ENCODE measurements around the gene MPL.

MPL gene

DNA sequence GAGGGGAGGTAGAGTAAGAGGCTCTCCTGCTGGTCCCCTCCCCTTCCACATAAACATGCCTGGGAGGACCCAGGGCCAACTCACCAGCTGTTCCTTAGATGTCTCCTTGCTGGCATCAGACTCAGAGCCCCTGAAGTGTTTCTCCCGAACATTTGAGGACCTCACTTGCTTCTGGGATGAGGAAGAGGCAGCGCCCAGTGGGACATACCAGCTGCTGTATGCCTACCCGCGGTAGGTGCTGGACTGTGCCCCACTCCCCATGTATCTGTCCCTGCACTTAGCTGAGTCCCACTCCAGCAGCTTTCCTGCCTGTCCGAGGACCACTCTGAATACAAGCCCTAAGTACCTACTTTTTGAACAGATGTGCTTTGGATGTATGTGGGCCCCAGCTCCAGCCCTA is 383 bp downstream of the MPL start:
- no peak for TF ChIP-seq CSDC2 (CRISPR knock-in tag; IDR thresholded peaks at IDR 0.05)
- no peak for TF ChIP-seq TCF4 (CRISPR knock-in tag; IDR thresholded peaks at IDR 0.05; ENCODE audit: borderline replicate concordance)
- TF ChIP-seq, protein P1, sequence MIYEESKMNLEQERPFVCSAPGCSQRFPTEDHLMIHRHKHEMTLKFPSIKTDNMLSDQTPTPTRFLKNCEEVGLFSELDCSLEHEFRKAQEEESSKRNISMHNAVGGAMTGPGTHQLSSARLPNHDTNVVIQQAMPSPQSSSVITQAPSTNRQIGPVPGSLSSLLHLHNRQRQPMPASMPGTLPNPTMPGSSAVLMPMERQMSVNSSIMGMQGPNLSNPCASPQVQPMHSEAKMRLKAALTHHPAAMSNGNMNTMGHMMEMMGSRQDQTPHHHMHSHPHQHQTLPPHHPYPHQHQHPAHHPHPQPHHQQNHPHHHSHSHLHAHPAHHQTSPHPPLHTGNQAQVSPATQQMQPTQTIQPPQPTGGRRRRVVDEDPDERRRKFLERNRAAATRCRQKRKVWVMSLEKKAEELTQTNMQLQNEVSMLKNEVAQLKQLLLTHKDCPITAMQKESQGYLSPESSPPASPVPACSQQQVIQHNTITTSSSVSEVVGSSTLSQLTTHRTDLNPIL (CRISPR knock-in tag; IDR thresholded peaks at IDR 0.05; ENCODE audit: low read depth) = no peak
- TF ChIP-seq OSR1 (CRISPR knock-in tag; IDR thresholded peaks at IDR 0.05) = no peak
- no peak for TF ChIP-seq ZNF565 (CRISPR knock-in tag; conservative IDR thresholded peaks at IDR 0.05; ENCODE audit: low read depth)
- no peak for TF ChIP-seq RARB (CRISPR knock-in tag; IDR thresholded peaks at IDR 0.05)
- no peak for TF ChIP-seq TOX (CRISPR knock-in tag; IDR thresholded peaks at IDR 0.05; ENCODE audit: borderline replicate concordance)
- TF ChIP-seq BACH2 (CRISPR knock-in tag; IDR thresholded peaks at IDR 0.05; ENCODE audit: borderline replicate concordance) = no peak
- no peak for TF ChIP-seq ESRRG (CRISPR knock-in tag; IDR thresholded peaks at IDR 0.05)
- no peak for TF ChIP-seq GLIS3 (CRISPR knock-in tag; IDR thresholded peaks at IDR 0.05)
- TF ChIP-seq, protein P2, sequence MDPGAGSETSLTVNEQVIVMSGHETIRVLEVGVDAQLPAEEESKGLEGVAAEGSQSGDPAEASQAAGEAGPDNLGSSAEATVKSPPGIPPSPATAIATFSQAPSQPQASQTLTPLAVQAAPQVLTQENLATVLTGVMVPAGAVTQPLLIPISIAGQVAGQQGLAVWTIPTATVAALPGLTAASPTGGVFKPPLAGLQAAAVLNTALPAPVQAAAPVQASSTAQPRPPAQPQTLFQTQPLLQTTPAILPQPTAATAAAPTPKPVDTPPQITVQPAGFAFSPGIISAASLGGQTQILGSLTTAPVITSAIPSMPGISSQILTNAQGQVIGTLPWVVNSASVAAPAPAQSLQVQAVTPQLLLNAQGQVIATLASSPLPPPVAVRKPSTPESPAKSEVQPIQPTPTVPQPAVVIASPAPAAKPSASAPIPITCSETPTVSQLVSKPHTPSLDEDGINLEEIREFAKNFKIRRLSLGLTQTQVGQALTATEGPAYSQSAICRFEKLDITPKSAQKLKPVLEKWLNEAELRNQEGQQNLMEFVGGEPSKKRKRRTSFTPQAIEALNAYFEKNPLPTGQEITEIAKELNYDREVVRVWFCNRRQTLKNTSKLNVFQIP (CRISPR knock-in tag; IDR thresholded peaks at IDR 0.05; ENCODE audit: borderline replicate concordance, low read depth) = no peak
- no peak for TF ChIP-seq ZFP3 (CRISPR knock-in tag; IDR thresholded peaks at IDR 0.05)
- TF ChIP-seq ZFP30 (CRISPR knock-in tag; IDR thresholded peaks at IDR 0.05) = no peak
- TF ChIP-seq ISL1 (CRISPR knock-in tag; IDR thresholded peaks at IDR 0.05) = no peak
- no peak for TF ChIP-seq SNAI2 (CRISPR knock-in tag; IDR thresholded peaks at IDR 0.05)
- TF ChIP-seq ZNF70 (CRISPR knock-in tag; IDR thresholded peaks at IDR 0.05) = no peak
- no peak for TF ChIP-seq ZC3H10 (CRISPR knock-in tag; IDR thresholded peaks at IDR 0.05)
- no peak for TF ChIP-seq ZNF8 (CRISPR knock-in tag; IDR thresholded peaks at IDR 0.05)
- TF ChIP-seq, protein P3, sequence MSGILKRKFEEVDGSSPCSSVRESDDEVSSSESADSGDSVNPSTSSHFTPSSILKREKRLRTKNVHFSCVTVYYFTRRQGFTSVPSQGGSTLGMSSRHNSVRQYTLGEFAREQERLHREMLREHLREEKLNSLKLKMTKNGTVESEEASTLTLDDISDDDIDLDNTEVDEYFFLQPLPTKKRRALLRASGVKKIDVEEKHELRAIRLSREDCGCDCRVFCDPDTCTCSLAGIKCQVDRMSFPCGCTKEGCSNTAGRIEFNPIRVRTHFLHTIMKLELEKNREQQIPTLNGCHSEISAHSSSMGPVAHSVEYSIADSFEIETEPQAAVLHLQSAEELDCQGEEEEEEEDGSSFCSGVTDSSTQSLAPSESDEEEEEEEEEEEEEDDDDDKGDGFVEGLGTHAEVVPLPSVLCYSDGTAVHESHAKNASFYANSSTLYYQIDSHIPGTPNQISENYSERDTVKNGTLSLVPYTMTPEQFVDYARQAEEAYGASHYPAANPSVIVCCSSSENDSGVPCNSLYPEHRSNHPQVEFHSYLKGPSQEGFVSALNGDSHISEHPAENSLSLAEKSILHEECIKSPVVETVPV (CRISPR knock-in tag; IDR thresholded peaks at IDR 0.05) = no peak
- TF ChIP-seq PPARA (CRISPR knock-in tag; IDR thresholded peaks at IDR 0.05; ENCODE audit: borderline replicate concordance) = no peak

DNA sequence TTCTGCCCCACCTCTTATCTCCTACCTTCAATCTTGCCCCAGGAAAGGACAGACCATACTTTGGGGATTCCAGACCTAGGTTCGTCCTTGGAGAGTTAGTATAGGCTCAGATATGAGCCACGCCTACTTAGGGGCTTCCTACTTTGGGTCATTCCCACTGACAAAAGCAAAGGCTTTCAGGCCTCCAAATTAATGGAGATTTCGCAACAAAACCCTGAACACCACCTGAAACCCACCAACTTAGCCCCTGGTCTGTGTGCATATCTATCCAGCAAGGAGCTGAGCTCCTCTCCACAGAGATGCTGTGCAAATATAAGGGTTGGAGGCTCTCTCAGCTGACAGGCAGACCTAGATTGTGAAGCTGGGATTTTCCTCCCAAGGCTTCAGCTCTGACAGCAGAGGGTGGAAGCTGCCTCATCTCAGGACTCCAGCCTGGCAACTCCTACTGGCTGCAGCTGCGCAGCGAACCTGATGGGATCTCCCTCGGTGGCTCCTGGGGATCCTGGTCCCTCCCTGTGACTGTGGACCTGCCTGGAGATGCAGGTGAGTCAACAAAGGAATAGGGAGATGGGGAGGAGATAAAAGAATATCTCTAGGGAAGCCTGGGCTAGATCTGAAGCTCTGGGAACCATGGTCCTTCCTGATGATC is 2.1 kb downstream of the MPL start:
- TF ChIP-seq BACH2 (CRISPR knock-in tag; IDR thresholded peaks at IDR 0.05; ENCODE audit: borderline replicate concordance) = no peak
- no peak for ATAC-seq

More for the DNA sequence above, 383 bp downstream of the MPL start:
- ATAC-seq = no peak

DNA sequence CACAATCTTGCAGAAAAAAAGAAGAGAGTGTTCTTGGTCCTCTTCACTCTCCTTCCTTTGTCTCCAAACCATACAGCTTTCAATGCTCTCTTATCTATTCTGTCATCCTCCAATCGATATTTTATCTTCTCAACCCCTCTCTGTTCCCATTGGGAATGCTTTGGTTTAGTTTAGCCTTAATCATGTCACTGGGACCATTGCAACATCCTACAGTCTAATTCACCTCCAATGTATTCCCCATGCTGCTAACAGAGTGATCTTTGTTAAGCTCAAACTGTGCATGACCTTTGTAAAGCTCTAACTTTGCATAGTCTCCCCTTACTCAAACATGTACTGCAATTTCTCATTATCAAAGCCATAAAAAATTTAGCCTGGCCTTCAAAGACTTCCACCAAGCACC is 2.9 kb downstream of the MPL start:
- ATAC-seq = no peak
- TF ChIP-seq TCF4 (CRISPR knock-in tag; IDR thresholded peaks at IDR 0.05; ENCODE audit: borderline replicate concordance) (no peak), ESRRG (CRISPR knock-in tag; IDR thresholded peaks at IDR 0.05) (no peak), ZNF70 (CRISPR knock-in tag; IDR thresholded peaks at IDR 0.05) (no peak), ZNF8 (CRISPR knock-in tag; IDR thresholded peaks at IDR 0.05) (no peak), ARNTL (CRISPR knock-in tag; IDR thresholded peaks at IDR 0.05; ENCODE audit: borderline replicate concordance, low read depth) (no peak), PPARA (CRISPR knock-in tag; IDR thresholded peaks at IDR 0.05; ENCODE audit: borderline replicate concordance) (no peak), TOX (CRISPR knock-in tag; IDR thresholded peaks at IDR 0.05; ENCODE audit: borderline replicate concordance) (no peak), ZFP30 (CRISPR knock-in tag; IDR thresholded peaks at IDR 0.05) (no peak), BACH2 (CRISPR knock-in tag; IDR thresholded peaks at IDR 0.05; ENCODE audit: borderline replicate concordance) (no peak), RARB (CRISPR knock-in tag; IDR thresholded peaks at IDR 0.05) (no peak), ZNF565 (CRISPR knock-in tag; conservative IDR thresholded peaks at IDR 0.05; ENCODE audit: low read depth) (no peak), ISL1 (CRISPR knock-in tag; IDR thresholded peaks at IDR 0.05) (no peak)
- TF ChIP-seq, protein P4, sequence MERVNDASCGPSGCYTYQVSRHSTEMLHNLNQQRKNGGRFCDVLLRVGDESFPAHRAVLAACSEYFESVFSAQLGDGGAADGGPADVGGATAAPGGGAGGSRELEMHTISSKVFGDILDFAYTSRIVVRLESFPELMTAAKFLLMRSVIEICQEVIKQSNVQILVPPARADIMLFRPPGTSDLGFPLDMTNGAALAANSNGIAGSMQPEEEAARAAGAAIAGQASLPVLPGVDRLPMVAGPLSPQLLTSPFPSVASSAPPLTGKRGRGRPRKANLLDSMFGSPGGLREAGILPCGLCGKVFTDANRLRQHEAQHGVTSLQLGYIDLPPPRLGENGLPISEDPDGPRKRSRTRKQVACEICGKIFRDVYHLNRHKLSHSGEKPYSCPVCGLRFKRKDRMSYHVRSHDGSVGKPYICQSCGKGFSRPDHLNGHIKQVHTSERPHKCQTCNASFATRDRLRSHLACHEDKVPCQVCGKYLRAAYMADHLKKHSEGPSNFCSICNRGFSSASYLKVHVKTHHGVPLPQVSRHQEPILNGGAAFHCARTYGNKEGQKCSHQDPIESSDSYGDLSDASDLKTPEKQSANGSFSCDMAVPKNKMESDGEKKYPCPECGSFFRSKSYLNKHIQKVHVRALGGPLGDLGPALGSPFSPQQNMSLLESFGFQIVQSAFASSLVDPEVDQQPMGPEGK (CRISPR knock-in tag; IDR thresholded peaks at IDR 0.05; ENCODE audit: borderline replicate concordance) = no peak
- TF ChIP-seq, protein P3 (CRISPR knock-in tag; IDR thresholded peaks at IDR 0.05) = no peak
- TF ChIP-seq, protein P2 (CRISPR knock-in tag; IDR thresholded peaks at IDR 0.05; ENCODE audit: borderline replicate concordance, low read depth) = no peak
- TF ChIP-seq, protein P5, sequence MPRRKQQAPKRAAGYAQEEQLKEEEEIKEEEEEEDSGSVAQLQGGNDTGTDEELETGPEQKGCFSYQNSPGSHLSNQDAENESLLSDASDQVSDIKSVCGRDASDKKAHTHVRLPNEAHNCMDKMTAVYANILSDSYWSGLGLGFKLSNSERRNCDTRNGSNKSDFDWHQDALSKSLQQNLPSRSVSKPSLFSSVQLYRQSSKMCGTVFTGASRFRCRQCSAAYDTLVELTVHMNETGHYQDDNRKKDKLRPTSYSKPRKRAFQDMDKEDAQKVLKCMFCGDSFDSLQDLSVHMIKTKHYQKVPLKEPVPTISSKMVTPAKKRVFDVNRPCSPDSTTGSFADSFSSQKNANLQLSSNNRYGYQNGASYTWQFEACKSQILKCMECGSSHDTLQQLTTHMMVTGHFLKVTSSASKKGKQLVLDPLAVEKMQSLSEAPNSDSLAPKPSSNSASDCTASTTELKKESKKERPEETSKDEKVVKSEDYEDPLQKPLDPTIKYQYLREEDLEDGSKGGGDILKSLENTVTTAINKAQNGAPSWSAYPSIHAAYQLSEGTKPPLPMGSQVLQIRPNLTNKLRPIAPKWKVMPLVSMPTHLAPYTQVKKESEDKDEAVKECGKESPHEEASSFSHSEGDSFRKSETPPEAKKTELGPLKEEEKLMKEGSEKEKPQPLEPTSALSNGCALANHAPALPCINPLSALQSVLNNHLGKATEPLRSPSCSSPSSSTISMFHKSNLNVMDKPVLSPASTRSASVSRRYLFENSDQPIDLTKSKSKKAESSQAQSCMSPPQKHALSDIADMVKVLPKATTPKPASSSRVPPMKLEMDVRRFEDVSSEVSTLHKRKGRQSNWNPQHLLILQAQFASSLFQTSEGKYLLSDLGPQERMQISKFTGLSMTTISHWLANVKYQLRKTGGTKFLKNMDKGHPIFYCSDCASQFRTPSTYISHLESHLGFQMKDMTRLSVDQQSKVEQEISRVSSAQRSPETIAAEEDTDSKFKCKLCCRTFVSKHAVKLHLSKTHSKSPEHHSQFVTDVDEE (CRISPR knock-in tag; IDR thresholded peaks at IDR 0.05) = no peak

All from SK-N-SH treated with all-trans-retinoic acid at 6 μM for 48 hours (cell line).